Fibroblast of peridontal ligament (primary cell): ENCODE results near the gene FYB1.

Experiments used
- DNase-seq: peaks from one replicate; pipeline ENCODE4 v3.0.0-alpha.2; 2010; ENCODE audit errors: extremely low read depth

Gene FYB1

DNA sequence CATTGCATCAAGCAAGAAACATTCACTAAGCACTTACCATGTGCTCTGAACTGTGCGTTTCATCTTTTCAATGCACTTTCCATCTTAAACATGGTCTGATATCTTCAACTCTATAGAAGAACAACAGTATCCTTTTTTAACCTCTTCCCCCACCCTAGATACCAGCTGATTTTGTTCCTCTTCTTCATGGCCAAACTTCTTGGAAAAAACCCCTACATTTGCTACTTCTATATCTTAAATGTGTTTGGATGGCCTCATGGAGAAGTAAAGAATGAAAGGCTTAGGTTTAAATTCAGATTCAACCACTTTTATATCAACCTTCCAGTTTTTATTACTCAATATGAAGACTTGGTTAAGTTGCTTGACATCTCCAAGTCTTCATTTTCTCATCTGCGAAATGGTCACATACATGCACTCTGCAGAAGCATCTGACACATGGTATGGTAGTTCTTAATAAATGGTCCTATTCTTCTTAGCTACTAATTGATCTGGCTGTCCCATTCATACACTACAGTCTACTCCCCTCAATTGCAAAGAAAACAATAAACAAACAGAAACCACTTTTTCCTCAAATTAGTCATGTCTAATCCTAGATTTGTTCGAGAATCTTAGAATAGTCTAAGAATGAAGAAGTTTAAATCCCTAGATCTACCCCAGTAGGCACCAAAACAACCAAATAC lies 59.4 kb downstream of the FYB1 start:
- no peak for DNase-seq

DNA sequence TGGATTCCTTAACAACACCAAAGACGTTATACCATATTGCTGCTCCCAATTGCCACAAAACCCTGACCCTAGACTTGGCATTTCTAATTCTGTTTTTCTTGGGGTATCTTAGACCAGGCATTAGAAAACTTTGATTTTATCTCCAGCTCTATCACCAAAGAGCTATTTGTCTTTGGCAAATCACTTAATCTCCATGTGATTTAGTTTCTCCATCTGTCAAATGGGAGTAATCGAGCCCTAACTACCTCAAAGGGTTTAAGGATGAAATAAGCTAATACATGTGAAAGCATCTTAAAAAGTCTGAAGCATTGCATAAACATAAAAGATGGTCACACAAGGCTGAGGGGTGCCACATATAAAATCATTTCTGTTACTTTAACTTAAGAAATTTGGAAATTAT lies 60.6 kb downstream of the FYB1 start:
- no peak for DNase-seq

DNA sequence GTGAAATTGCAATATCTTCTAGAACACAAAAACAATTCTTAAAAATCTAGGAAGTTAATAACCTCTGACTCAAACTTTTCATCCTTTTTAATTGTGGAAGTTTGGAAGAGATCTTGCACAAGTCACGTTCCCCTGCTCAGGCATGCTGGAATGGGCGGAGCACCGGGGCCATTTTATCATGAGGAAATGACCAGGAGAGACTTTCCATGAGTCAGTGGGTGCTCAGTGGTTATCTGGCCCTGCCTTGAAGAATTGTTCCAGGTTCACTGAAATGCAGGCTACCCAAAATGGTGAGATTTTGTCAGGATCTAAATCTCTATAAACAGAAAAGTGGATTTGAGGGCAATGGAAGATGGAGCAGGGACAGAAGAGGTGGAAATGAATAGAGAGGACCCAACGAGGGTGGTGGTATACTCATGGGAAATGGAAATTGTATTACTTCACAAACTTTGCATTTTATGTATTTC lies 61.2 kb downstream of the FYB1 start:
- DNase-seq, result no peak

DNA sequence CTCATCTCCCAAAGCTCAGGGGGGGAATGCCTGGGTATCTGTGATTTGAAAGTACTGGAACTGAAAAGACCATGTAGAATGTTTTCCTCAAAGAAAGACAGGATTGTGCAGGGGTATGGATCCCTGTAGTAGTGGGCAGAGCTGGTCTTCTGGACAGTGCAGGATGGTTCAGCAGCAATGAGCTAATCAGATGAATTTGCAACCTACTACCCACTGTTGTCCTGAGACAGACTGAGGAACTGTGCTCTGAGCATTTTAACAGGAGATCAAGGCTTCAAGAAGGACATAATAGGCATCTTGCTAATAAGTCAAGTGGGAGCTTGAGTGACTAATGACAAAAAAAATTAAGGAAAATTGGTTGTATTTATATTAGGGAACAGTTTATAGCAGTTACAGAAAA lies 61.7 kb downstream of the FYB1 start:
- DNase-seq, result no peak

DNA sequence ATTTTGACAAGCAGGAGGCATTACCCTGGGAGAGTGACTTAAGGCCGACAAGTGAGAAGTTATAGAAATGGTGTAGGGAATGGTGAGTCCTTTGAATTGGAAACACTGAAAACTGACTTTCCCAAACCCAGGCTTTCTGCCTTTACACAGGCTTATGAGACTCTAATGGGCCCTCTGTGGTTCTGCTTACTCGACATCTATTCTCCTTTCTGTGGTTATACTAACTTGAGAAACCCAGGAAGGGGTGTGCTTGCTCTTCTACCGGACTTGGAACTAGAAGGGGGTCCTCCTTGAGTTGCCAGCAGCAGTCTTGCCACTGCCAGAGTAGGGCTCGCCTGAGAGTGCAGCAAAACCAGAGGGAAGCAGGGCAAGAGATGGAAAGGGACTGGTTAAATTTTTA lies 63.3 kb downstream of the FYB1 start:
- DNase-seq, result no peak

DNA sequence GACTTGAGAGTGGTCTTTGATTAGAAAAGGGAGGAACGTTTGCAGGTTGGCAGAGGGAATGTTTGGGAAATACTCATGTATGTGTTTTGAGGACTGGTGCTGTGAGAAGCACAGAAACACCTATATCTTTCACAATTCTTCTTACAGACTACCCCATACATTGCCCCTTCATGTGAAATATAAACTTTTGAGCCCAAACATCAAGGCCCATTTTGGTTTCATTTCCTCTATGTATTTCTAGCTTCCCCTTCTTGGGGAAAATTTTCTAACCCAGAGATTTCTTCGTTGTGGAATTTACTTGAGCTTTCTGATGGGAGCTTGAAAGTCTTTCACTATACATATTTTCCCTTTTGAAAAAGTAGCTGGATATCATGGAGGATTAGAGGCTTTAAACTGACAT lies 67.6 kb downstream of the FYB1 start:
- DNase-seq, result no peak

DNA sequence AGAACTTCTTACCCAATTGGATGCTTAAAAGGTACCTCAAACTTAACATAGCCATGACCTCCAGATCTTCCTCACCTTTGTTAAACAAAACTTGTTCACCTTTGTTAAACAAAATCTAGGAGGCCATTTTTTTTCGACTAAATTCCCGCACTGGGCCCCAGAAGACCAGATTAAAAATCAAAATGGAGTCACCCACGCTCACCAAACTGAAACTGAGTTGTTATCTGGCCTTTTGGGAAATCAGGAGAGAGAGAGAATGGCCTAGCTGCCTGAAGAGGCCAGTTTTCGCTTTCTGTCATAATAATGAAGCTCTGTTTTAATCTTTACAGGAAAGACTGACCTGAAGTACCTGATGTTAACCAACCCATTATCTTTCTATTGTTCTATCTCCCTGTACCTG lies 69.4 kb downstream of the FYB1 start:
- no peak for DNase-seq

DNA sequence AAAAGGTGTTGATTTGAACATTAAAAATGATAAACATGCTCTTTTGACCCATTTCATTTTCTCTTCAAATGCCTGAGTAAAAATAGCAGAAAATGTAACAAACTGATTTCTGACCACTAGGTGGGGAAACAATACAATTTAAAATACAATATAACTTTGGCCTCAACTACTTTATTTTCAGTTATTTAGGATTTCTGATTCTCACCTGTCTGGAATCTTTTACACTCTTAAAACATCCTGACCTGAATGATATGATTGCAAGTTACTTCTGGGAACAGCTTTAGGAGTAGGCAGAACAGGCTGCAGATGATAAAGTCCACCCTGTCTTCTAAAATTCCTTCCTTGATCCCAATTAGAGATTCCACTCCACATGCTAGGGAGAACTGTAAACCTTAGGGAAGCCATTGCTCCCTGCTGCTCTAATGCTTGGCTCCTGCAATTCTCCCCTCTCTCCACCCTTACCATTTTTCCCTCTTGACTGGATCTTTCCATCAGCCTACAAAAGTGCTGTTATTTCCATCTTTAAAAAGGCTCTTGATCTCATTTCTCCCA lies 70.3 kb downstream of the FYB1 start:
- DNase-seq, result peak; percentile 60

DNA sequence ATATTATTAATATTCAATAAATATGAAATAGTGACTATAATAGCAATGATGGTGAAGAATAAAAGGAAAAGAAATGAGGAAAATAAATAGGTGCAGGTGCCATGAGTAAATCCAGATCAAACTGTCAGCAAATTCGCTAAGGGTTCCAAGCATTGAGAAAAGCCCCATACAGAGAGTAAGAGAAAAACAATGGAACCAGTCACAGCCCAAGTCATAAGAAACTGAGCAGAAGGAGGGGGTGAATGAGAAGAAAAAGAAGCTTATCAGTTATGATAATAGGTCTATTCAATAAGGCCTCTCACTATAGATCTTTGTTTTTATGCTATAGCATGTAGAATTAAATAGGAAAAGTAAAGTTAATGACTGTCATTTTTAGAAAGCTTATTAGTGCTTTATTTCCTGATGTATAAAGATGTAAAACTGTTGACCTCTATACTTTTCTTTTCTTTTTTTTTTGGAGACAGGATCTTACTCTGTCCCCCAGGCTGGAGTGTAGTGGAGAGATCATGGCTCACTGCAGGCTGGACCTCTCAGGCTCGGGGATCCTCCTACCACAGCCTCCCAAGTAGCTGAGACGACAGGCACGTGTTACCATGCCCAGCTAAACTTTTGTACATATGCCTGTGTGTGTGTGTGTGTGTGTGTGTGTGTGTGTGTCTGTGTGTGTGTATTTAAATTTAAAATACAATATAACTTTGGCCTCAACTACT lies 72.4 kb downstream of the FYB1 start:
- no peak for DNase-seq

DNA sequence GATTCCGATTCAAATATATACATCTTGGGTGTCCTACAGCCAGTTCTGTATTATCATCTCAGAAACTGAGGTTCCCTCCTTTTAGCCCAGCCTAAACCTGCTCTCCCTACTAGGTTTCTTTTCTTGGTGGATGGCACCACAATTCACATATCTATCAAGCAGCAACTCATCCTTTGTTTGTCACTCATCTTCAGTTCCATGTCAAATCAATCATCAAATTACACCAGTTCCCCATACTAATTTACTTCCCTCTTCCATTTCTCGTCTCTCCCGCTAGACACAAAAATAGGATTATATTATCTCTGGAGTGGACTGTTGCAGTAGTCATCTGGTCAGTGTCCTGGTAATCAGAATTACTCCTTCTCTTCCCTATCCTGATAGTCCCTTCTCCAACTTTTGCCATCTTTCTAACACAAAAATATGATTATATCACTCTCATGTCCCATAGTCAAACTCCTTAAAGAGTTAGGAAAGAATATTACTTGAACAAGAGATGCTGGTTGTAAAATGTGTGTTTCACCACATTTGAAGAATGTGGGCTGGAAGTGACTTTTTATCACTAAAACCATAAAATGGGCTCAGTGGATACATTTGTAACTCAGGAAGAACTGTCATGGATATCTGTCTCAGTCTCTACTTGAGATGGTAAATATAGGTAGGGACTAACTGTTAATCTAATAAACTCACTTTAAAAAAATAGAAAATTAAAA lies 76.1 kb downstream of the FYB1 start:
- no peak for DNase-seq

DNA sequence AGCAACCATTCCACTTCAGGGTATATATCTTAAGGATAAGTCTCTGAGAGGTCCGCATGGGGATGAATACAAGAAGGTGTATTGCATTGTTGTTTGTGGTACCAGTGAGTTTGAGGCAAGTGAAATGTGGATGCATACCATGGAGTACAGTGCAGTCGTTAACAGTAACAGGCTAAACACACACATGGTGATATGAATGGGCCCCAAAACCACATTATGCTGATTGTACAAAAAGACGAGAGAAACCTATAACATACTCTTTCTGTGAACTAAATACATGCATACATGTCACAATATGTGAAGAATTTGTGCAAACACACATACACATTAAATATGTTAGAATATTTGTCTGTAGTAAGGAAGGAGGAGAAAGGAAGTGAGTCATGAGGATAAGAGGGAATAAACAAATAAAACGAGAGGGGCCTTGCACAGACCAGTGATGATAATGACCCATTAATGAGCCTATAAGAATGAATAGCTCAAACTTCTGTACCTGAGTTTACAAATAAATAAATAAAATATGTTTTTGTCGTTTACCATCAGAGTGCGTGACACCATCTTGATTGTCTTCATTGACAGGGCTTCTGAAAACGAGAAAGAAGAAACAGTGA lies 78.7 kb downstream of the FYB1 start:
- no peak for DNase-seq

DNA sequence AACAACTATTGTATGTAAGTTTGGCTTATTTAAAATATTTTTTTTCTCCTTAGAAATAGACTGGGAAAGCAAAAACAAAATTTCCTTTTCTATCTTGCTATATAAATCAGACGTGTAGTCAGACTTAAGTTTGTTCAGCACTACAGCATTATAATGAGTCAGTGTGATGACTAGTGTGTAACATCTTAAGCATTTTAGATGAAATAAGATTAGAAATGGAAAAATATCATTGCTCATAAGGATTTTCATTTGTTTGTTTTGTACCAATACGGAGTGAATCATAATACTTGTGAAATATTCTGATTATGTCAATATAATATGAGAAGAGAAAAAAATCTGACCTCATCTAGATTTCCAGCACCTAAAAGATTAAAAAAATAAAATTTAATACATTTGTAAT lies 80.5 kb downstream of the FYB1 start:
- peak; percentile 81 for DNase-seq

DNA sequence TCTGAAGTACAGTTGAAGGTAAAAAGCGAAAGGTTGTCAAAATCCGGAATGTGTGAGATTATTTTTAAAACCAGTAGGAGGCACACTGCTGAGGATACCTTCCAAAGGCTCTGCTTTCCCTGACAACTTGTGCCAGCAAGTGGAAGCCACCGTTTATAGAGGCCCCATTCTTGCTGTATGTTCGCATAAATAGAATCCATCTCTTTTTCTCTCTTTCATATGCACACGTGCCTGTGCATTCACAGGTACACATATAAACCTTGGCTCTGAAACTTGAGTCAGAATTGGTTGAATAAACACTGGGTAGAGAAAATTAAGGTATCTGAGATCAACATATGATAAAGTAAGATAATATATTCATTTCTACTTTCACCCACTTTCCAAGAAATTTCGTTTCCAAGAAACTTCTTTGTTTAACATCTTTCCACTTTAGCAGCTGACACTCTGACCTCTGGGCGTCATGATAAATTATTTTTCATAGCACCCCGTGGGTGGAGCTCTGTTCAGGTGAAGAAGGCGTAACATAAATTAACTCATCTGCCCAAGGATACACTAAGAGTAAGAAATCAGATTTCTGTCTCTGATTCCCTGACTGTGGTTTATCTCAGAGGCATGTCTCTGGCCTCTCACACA lies 81.4 kb downstream of the FYB1 start:
- DNase-seq, result no peak

DNA sequence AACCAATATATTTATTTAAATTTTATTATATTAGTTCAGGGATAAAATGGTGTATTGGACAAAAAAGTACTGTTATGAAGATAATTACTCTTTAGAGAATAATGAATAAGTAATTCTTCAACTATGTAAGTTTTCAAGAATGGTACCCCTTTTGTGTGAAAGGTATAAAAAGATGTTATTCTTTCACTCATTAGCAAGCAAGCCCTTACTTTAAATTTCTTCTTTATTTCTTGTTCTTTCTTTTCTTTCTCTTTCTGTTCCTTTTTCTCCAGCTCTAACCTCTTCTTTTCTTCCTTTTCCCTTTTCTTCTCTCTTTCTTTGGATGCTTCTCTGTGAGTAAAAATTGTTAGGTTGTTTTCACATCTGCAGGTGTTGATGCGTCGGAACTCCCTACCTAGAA lies 82.0 kb downstream of the FYB1 start:
- DNase-seq, result no peak

DNA sequence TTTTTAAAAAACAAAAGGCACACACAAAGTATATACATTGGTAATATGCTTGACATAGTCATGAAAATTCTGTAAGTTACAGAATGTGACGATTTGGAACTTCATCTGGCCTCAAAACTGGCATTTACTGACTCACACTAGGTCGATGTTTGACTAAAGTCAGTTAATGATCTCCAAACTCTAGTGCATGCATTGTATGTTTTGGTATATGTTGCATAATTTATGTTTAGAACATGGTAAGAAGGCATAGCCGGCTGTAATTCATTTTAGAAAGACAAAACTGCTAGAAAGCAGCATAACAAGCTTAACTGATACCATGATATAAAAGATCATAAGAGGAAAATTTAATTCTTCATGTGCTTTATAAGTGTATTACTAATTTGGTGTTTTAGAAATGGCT lies 86.6 kb downstream of the FYB1 start:
- no peak for DNase-seq

DNA sequence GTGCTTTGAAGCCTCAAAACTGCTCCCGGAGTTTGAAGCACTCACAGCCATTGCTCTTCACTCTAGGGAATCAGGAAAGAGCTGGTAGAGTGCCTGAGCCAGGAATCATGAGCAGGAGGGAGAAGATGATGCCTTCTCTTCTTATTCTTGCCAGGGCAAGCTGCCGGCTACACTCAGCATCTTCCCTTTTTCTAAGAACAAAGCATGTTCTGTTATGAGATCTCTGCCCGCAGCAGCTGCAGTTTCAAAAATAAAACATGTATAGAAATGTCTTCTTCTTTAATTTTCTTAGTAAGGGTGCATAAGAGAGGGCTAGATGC lies 87.3 kb downstream of the FYB1 start:
- DNase-seq, result no peak

DNA sequence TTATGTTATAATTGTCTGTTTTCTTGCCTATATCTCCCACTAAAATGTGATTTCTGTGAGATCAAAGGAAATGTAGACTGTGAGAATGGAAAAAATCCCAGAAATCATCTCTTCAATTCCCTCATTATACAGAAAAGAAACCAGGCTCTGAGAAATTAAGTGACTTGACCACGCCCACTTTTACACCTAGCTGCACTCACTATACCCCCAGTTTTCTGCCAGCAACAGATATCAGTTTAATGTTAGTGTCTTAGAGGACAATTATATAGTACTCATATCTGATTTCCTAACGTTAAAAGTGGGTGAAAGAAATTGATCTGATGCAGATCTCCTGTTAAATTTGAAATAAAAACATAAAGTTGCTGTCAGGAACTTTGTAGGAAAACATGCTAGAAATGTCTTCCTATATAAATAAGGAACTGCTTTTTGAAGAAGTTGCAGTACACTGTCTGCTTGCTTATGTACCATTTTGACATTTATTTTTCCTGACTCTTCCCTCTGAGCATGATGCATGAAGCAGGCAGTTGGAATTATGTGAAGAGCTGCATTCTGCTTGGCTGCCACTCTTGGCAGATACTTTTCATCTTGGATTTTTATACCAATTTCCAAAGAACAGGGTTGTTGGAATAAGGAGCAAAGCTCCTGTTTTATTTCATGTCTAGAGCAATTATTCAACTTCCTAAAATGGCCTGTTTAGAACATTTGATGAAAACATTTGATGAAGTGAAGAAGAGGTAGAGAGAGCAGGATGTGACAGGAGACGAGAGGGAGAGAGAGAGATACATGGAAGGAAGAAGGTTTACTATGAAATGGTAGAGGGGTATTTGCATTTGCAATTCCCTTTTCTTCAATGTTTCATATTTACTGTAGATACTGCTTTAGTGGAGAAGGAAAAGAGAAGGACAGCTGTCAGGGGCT lies 87.9 kb downstream of the FYB1 start:
- no peak for DNase-seq

DNA sequence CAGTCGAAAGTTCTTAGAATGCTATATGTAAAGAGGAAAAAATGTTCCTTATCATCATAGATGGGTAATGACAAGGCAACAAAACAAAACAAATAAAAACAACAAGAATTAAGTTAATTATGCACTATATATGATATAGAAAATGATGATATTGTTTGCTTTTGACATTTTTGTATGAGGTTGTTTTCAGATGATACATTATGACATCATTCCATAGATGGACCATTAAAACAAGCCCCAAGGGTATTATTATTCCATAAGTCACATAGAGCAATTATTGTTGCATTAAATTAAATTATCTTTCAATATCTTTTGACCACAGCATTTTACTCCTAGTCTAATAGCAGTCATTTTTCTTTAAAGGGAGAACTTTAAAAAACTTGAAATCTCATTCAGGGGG lies 88.6 kb downstream of the FYB1 start:
- DNase-seq, result no peak

DNA sequence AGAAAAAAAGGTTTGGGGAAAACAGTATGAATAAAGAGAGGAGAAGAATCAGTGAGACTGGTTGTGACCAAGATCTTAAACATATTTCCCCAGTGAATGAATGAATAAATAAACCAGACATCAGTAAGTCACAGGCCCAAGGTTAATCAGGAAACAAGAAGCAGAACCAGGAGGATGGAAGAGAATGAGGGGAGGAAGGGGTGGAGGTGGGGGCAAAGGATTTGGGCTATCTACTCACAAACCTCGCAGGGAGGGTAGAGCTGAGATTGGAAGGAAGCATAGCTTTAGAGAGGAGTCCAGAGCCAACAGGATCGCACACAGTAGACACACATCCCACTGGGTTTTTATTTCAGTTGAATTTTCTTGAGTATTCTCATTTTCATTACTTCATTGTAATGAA lies 97.4 kb downstream of the FYB1 start:
- DNase-seq, result no peak

DNA sequence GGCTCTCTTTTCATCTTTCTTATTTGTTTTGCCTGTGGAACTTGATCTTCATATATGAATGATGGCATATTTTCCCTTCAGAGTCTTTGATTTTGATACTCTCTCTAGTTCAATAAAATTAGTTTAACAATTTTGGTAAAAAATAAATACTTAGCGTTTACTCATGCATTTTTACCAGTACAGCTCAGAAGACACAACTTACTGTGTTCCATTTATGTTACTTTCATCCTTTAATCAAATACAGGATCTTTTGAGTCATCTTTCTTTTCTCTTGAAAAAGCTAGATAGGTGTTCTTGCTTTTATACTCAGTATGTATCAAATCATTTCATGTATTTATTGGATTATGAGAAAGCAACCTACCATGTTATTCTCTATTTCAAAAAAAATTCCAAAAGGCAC lies 98.0 kb downstream of the FYB1 start:
- DNase-seq, result no peak

DNA sequence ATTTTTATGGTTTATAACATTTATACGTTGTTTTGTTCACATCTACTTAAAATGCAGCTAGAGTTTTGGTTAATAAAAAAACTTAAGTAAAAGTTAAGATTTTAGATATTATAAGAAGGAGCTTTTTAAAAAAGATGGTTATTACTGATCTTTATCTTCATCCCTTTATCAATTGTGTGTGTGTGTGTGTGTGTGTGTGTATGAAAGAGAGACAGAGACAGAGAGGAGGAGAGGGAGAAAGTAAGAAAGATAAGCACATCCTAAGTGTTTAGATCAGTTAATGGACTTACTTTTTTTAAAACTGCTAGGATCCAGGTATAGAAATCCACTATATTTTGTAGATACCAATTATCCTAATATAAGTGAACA lies 99.3 kb downstream of the FYB1 start:
- no peak for DNase-seq
